ENCODE measurements around the gene KLHL29. TPM values are rescaled to one million over a fixed set of nuclear protein-coding genes. Genes with fewer than 3 reads are reported as not detected.

KLHL29 gene
- total RNA-seq, 1 experiment from 2014 or later = 3.4 TPM

DNA sequence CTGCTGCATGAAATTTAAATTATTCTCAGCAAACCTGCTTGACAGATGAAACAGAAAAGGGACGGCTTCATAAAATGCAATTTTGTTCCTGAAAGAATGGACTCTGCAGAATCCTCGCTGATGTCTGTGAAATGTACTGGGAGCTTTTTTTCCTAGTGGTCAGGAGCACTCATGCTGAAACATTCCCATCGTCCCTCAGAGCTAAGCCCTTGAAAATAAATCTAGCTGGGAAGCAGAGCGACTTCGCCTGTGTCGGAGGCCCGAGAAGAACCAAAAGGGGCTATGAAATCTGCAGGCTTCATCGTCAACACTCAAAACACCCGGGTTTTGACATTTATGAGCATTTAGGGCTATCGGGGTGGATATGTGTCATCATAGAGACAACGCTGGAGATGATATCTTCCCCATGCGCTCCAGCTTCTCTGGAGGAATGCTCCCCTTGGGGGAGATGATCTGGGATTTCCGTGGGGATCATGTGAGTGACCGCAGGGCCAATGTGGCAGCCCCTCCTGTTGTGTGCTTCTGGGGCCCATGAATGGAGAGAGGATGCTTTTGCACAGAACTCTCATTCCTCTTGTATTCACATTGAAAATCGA, 182.3 kb downstream of the KLHL29 start:
- ChIA-PET CTCF (no interaction called here), POLR2A (ENCODE audit: unreplicated experiment) (no interaction called here)
- H3K36me3 ChIP-seq (ENCODE audit: low read depth) = no peaks in the 10 kb centered on the region
- H3K79me2 ChIP-seq (ENCODE audit: low read depth) = no peaks in the 10 kb centered on the region
- H3K9me2 ChIP-seq (ENCODE audit: insufficient read depth) = no peaks in the 10 kb centered on the region
- no peak overlapping the region for H3K4me3 ChIP-seq
- BruUV-seq (replicated peaks) = no TSS peak
- no peaks in the 10 kb centered on the region; the same call in 1 of the 2 replicates for H4K20me1 ChIP-seq (ENCODE audit: insufficient read depth)
- TF ChIP-seq, protein P1, sequence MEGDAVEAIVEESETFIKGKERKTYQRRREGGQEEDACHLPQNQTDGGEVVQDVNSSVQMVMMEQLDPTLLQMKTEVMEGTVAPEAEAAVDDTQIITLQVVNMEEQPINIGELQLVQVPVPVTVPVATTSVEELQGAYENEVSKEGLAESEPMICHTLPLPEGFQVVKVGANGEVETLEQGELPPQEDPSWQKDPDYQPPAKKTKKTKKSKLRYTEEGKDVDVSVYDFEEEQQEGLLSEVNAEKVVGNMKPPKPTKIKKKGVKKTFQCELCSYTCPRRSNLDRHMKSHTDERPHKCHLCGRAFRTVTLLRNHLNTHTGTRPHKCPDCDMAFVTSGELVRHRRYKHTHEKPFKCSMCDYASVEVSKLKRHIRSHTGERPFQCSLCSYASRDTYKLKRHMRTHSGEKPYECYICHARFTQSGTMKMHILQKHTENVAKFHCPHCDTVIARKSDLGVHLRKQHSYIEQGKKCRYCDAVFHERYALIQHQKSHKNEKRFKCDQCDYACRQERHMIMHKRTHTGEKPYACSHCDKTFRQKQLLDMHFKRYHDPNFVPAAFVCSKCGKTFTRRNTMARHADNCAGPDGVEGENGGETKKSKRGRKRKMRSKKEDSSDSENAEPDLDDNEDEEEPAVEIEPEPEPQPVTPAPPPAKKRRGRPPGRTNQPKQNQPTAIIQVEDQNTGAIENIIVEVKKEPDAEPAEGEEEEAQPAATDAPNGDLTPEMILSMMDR (conservative IDR thresholded peaks at IDR 0.05) = no peak
- TF ChIP-seq EZH2 (IDR thresholded peaks at IDR 0.05; ENCODE audit: low read depth) = no peak
- no peak overlapping the region for H3K27ac ChIP-seq
- DNase-seq = no peak
- no peak overlapping the region for H2AFZ ChIP-seq
- H3K4me1 ChIP-seq (replicated peaks; ENCODE audit: insufficient read depth) = no peaks in the 10 kb centered on the region
- H3K9me3 ChIP-seq (ENCODE audit: insufficient read depth, low read depth) = no peaks in the 10 kb centered on the region
- H3K27me3 ChIP-seq (ENCODE audit: insufficient read depth, low read depth) = no peaks in the 10 kb centered on the region
- intact Hi-C loops (cut with micrococcal nuclease; ENCODE audit: unreplicated experiment) = no loop called here
- no peak overlapping the region for H3K4me2 ChIP-seq
- H3F3A ChIP-seq (ENCODE audit: insufficient read depth, low read depth) = no peaks in the 10 kb centered on the region

DNA sequence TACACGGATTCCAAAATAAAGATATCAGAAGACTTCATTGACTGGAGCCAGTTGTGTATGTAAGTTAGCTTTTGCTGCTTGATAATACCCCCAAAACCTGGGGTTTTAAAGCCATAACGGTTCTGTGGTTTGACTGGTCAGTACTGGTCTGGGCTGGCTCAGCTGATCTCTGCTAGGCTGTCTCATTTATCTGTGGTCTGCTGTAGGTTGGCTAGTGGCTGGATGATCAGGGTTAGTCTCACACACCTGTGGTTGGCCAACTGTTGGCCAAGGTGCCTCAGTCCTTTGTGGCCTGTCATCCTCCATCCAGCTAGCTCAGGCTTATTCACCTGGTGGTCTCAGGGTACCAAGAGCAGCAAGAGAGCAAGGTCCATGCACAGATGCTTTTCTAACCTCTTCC, 183.2 kb downstream of the KLHL29 start:
- Histone ChIP-seq H3K4me2 (no peak overlapping the region), H3K27ac (no peak overlapping the region), H3K4me3 (no peak overlapping the region), H3K4me1 (replicated peaks; ENCODE audit: insufficient read depth) (no peaks in the 10 kb centered on the region), H3K9me3 (ENCODE audit: insufficient read depth, low read depth) (no peaks in the 10 kb centered on the region), H3F3A (ENCODE audit: insufficient read depth, low read depth) (no peaks in the 10 kb centered on the region), H2AFZ (no peak overlapping the region), H3K36me3 (ENCODE audit: low read depth) (no peaks in the 10 kb centered on the region), H3K9me2 (ENCODE audit: insufficient read depth) (no peaks in the 10 kb centered on the region), H4K20me1 (ENCODE audit: insufficient read depth) (no peaks in the 10 kb centered on the region; the same call in 1 of the 2 replicates), H3K79me2 (ENCODE audit: low read depth) (no peaks in the 10 kb centered on the region), H3K27me3 (ENCODE audit: insufficient read depth, low read depth) (no peaks in the 10 kb centered on the region)
- no TSS peak for BruUV-seq (replicated peaks)
- CTCF ChIA-PET = no interaction called here
- TF ChIP-seq, protein P1 (conservative IDR thresholded peaks at IDR 0.05) = no peak
- no peak for TF ChIP-seq EZH2 (IDR thresholded peaks at IDR 0.05; ENCODE audit: low read depth)
- intact Hi-C loops (cut with micrococcal nuclease; ENCODE audit: unreplicated experiment) = no loop called here
- no peak for DNase-seq
- POLR2A ChIA-PET (ENCODE audit: unreplicated experiment) = no interaction called here

DNA sequence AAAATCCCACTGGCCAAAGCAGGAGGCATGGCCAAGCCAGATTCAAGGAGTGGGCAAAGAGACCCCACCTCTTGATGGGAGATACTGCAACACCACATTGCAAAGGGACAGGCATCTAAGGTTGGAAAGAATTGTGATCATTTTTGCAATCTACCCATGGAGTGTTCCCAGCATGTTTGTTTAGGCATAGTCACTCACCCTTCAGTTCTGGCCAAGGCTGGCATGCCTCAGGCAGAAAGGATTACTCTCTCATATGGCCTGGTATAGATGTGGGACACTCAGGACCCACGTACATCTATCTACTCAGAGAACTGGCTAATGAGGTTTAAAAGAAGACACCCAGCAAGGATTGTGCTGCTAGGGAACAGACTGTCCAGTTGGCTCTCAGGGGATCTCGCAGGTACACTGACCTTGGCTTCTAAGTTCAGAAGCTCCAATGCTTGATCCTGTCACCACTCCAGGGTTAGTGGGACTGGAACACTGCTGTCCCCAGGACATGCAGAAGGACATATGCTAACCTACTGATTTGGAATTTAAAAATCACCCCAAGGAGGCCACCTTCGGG, 183.7 kb downstream of the KLHL29 start:
- Histone ChIP-seq H3K27me3 (ENCODE audit: insufficient read depth, low read depth) (no peaks in the 10 kb centered on the region), H4K20me1 (ENCODE audit: insufficient read depth) (no peaks in the 10 kb centered on the region; the same call in 1 of the 2 replicates), H3F3A (ENCODE audit: insufficient read depth, low read depth) (no peaks in the 10 kb centered on the region), H3K27ac (no peak overlapping the region), H3K9me2 (ENCODE audit: insufficient read depth) (no peaks in the 10 kb centered on the region), H3K9me3 (ENCODE audit: insufficient read depth, low read depth) (no peaks in the 10 kb centered on the region), H3K36me3 (ENCODE audit: low read depth) (no peaks in the 10 kb centered on the region), H3K4me1 (replicated peaks; ENCODE audit: insufficient read depth) (no peaks in the 10 kb centered on the region), H3K79me2 (ENCODE audit: low read depth) (no peaks in the 10 kb centered on the region), H2AFZ (no peak overlapping the region), H3K4me3 (no peak overlapping the region), H3K4me2 (no peak overlapping the region)
- intact Hi-C loops (cut with micrococcal nuclease; ENCODE audit: unreplicated experiment) = no loop called here
- ChIA-PET POLR2A (ENCODE audit: unreplicated experiment) (no interaction called here), CTCF (no interaction called here)
- no TSS peak for BruUV-seq (replicated peaks)
- no peak for DNase-seq
- TF ChIP-seq EZH2 (IDR thresholded peaks at IDR 0.05; ENCODE audit: low read depth) = no peak
- TF ChIP-seq, protein P1 (conservative IDR thresholded peaks at IDR 0.05) = no peak
